GM12878 (cell line): ENCODE measurements around the gene GPR63. TPM values are rescaled to one million over a fixed set of nuclear protein-coding genes. Genes with fewer than 3 reads are reported as not detected.

Experiments used
- ASH2L ChIP-seq: fragments of 300-600, 200-600 bp; sonication (generic); IDR thresholded peaks from 2 replicates; pipeline ENCODE4 v1.6.1; 2017; ENCODE audit warnings: low read depth, mild to moderate bottlenecking, borderline replicate concordance
- BHLHE40 ChIP-seq, 2 experiments: fragments of 450-650 bp in 1 of 2; IDR thresholded peaks; 2 replicates each; pipeline ENCODE4 v1.6.1; 2011 to 2017; ENCODE audit warnings: low read depth in 2 of 2, borderline replicate concordance in 1 of 2, improper control_type of control experiment in 1 of 2, low read length in 1 of 2, mild to moderate bottlenecking in 1 of 2
- EGR1 ChIP-seq, 2 experiments: IDR thresholded peaks; 1 replicate in 1 of 2; 2 replicates in 1 of 2; pipeline ENCODE4 v1.6.1; 2011 to 2012; ENCODE audit warnings: low read depth in 2 of 2, low read length in 2 of 2, borderline replicate concordance in 1 of 2, mild to moderate bottlenecking in 1 of 2, moderate library complexity in 1 of 2
- HDAC2 ChIP-seq: fragments of 200-600 bp; sonication (generic); IDR thresholded peaks from 2 replicates; pipeline ENCODE4 v1.6.1; 2017
- IKZF1 ChIP-seq: fragments of 450-650 bp; conservative IDR thresholded peaks from 2 replicates; pipeline ENCODE4 v1.6.1; 2017; ENCODE audit warnings: antibody characterized with exemption, mild to moderate bottlenecking
- IKZF2 ChIP-seq, 2 experiments: fragments of 450-650 bp; IDR thresholded peaks; 2 replicates each; pipeline ENCODE4 v1.6.1; 2017; ENCODE audit warnings: mild to moderate bottlenecking in 2 of 2, moderate library complexity in 2 of 2
- JUNB ChIP-seq: IDR thresholded peaks from 2 replicates; pipeline ENCODE4 v1.6.1; 2016; ENCODE audit warnings: antibody characterized with exemption, mild to moderate bottlenecking
- KLF5 ChIP-seq: fragments of 450-650 bp; IDR thresholded peaks from 2 replicates; pipeline ENCODE4 v1.6.1; 2014; ENCODE audit warnings: mild to moderate bottlenecking; ENCODE audit not compliant: partially characterized antibody
- MTA2 ChIP-seq: fragments of 450-650 bp; IDR thresholded peaks from 2 replicates; pipeline ENCODE4 v1.6.1; 2016; ENCODE audit warnings: low read depth, mild to moderate bottlenecking, moderate library complexity
- NFIC ChIP-seq: IDR thresholded peaks from 2 replicates; pipeline ENCODE4 v1.6.1; 2012; ENCODE audit warnings: low read depth, mild to moderate bottlenecking, inconsistent platforms, low read length, moderate library complexity
- NFYB ChIP-seq: IDR thresholded peaks from 2 replicates; pipeline ENCODE4 v1.6.1; 2011; ENCODE audit warnings: low read depth, mild to moderate bottlenecking, low read length, improper control_type of control experiment, moderate library complexity; ENCODE audit not compliant: insufficient read depth
- SPI1 ChIP-seq: IDR thresholded peaks from 2 replicates; pipeline ENCODE4 v1.6.1; 2011; ENCODE audit warnings: low read depth, mild to moderate bottlenecking, low read length, moderate library complexity, borderline replicate concordance; ENCODE audit not compliant: insufficient read depth
- SREBF2 ChIP-seq: IDR thresholded peaks from 2 replicates; pipeline ENCODE4 v1.6.1; 2012; ENCODE audit warnings: mild to moderate bottlenecking, low read length
- SUZ12 ChIP-seq: fragments of 200-600 bp; sonication (generic); IDR thresholded peaks from one replicate; pipeline ENCODE4 v1.6.1; 2018; ENCODE audit warnings: antibody characterized with exemption, mild to moderate bottlenecking; ENCODE audit not compliant: unreplicated experiment
- polyA plus RNA-seq, 11 experiments: library from polyadenylated mRNA; depleted of rRNA in 4 of 11; unstranded in 6 of 11; stranded (reverse) in 5 of 11; fragments of >200 nt; fragmentation: Nextera tagmentation in 4 of 11; fragmentation: Illumina TruSeq in 1 of 11; extraction: Ambion mirVana in 4 of 11; extraction: Trizol in 1 of 11; gene quantifications; 1 replicate in 1 of 11; 2 replicates in 10 of 11; pipeline versions ENCODE4 v1.2.1 to v1.2.3, GENCODE V29; 2011 to 2016; ENCODE audit warnings: inconsistent platforms in 2 of 11, missing spikeins in 2 of 11, low read depth in 1 of 11
- total RNA-seq, 4 experiments: library from RNA; depleted of rRNA in 3 of 4; stranded (reverse); fragments of >200 nt in 3 of 4; fragmentation: Illumina TruSeq in 1 of 4; extraction: Trizol in 1 of 4; gene quantifications; 2 replicates each; pipeline versions ENCODE4 v1.2.1 to v1.2.3, GENCODE V29; 2013 to 2021
- TF ChIP-seq, protein P1 (sequence below): IDR thresholded peaks from 2 replicates; pipeline ENCODE4 v1.6.1; 2011; ENCODE audit warnings: low read depth, low read length, improper control_type of control experiment, borderline replicate concordance
- TF ChIP-seq, protein P2 (sequence below): fragments of 450-650 bp; formaldehyde crosslinking; IDR thresholded peaks from 2 replicates; pipeline ENCODE4 v1.4.0; 2022; ENCODE audit warnings: mild to moderate bottlenecking, moderate library complexity
- TF ChIP-seq, protein P3 (sequence below): IDR thresholded peaks from 2 replicates; pipeline ENCODE4 v1.6.1; 2012; ENCODE audit warnings: improper control_type of control experiment, low read depth, low read length; ENCODE audit not compliant: insufficient replicate concordance
- TF ChIP-seq, protein P4 (sequence below): IDR thresholded peaks from 2 replicates; pipeline ENCODE4 v1.6.1; 2011; ENCODE audit warnings: mild to moderate bottlenecking, low read depth, low read length, moderate library complexity; ENCODE audit not compliant: insufficient replicate concordance

The GPR63 gene
- total and polyA plus RNA-seq, 10 of the 15 experiments (the other 5 are each of a cell fraction or from before 2014, with no cell fraction given): 1.6 to 6.6 (median 3.5) TPM

DNA sequence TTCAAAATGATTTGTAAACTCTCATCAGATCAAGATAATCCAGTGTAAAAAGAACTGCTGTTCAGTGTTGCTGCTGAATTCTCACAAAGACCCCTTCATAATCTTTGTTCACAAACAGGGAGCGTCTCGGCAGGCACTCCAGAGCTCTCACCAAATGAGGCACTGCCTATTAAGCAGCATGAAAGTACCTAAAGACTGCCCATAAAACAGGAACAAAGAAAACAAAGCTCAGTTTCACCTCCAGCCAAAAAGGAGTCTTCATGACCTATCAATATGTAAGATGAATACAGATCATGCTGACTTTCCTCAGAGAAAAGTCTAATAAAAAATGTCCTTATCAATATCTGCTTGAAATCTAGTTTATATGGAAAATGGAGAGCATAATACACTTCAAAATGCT lies 41.8 kb downstream of the GPR63 start (continued):
- TF ChIP-seq, protein P1, sequence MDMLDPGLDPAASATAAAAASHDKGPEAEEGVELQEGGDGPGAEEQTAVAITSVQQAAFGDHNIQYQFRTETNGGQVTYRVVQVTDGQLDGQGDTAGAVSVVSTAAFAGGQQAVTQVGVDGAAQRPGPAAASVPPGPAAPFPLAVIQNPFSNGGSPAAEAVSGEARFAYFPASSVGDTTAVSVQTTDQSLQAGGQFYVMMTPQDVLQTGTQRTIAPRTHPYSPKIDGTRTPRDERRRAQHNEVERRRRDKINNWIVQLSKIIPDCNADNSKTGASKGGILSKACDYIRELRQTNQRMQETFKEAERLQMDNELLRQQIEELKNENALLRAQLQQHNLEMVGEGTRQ: no peak
- TF ChIP-seq, protein P2, sequence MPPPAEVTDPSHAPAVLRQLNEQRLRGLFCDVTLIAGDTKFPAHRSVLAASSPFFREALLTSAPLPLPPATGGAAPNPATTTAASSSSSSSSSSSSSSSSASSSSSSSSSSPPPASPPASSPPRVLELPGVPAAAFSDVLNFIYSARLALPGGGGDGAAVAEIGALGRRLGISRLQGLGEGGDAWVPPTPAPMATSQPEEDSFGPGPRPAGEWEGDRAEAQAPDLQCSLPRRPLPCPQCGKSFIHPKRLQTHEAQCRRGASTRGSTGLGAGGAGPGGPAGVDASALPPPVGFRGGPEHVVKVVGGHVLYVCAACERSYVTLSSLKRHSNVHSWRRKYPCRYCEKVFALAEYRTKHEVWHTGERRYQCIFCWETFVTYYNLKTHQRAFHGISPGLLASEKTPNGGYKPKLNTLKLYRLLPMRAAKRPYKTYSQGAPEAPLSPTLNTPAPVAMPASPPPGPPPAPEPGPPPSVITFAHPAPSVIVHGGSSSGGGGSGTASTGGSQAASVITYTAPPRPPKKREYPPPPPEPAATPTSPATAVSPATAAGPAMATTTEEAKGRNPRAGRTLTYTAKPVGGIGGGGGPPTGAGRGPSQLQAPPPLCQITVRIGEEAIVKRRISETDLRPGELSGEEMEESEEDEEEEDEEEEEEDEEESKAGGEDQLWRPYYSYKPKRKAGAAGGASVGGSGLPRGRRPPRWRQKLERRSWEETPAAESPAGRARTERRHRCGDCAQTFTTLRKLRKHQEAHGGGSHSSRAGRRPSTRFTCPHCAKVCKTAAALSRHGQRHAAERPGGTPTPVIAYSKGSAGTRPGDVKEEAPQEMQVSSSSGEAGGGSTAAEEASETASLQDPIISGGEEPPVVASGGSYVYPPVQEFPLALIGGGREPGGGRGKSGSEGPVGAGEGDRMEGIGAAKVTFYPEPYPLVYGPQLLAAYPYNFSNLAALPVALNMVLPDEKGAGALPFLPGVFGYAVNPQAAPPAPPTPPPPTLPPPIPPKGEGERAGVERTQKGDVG (CRISPR knock-in tag): no peak
- TF ChIP-seq NFIC: peak; percentile 63
- peak; percentile 89 for TF ChIP-seq SPI1
- TF ChIP-seq SREBF2: no peak
- TF ChIP-seq, protein P3, sequence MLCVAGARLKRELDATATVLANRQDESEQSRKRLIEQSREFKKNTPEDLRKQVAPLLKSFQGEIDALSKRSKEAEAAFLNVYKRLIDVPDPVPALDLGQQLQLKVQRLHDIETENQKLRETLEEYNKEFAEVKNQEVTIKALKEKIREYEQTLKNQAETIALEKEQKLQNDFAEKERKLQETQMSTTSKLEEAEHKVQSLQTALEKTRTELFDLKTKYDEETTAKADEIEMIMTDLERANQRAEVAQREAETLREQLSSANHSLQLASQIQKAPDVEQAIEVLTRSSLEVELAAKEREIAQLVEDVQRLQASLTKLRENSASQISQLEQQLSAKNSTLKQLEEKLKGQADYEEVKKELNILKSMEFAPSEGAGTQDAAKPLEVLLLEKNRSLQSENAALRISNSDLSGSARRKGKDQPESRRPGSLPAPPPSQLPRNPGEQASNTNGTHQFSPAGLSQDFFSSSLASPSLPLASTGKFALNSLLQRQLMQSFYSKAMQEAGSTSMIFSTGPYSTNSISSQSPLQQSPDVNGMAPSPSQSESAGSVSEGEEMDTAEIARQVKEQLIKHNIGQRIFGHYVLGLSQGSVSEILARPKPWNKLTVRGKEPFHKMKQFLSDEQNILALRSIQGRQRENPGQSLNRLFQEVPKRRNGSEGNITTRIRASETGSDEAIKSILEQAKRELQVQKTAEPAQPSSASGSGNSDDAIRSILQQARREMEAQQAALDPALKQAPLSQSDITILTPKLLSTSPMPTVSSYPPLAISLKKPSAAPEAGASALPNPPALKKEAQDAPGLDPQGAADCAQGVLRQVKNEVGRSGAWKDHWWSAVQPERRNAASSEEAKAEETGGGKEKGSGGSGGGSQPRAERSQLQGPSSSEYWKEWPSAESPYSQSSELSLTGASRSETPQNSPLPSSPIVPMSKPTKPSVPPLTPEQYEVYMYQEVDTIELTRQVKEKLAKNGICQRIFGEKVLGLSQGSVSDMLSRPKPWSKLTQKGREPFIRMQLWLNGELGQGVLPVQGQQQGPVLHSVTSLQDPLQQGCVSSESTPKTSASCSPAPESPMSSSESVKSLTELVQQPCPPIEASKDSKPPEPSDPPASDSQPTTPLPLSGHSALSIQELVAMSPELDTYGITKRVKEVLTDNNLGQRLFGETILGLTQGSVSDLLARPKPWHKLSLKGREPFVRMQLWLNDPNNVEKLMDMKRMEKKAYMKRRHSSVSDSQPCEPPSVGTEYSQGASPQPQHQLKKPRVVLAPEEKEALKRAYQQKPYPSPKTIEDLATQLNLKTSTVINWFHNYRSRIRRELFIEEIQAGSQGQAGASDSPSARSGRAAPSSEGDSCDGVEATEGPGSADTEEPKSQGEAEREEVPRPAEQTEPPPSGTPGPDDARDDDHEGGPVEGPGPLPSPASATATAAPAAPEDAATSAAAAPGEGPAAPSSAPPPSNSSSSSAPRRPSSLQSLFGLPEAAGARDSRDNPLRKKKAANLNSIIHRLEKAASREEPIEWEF: peak; percentile 89
- TF ChIP-seq KLF5: no peak
- no peak for TF ChIP-seq BHLHE40 (IDR thresholded peaks at IDR 0.05; ENCODE audit: borderline replicate concordance in 1 of 2, low read depth in 2 of 2, low read length in 1 of 2)
- TF ChIP-seq IKZF2 (IDR thresholded peaks at IDR 0.05): no peak; a peak in 2 of 4 replicates
- TF ChIP-seq JUNB: 0 out of 2 replicates have a peak, but pooled peaks have one; percentile 5
- TF ChIP-seq NFYB: no peak
- peak; percentile 81; the same call in 1 of the 2 replicates for TF ChIP-seq MTA2
- TF ChIP-seq EGR1 (IDR thresholded peaks at IDR 0.05; ENCODE audit: borderline replicate concordance in 1 of 2, low read depth in 2 of 2, low read length in 2 of 2): no peak
- TF ChIP-seq ASH2L: 0 out of 2 replicates have a peak, but pooled peaks have one; percentile 29
- no peak for TF ChIP-seq SUZ12
- TF ChIP-seq HDAC2: no peak
- TF ChIP-seq, protein P4, sequence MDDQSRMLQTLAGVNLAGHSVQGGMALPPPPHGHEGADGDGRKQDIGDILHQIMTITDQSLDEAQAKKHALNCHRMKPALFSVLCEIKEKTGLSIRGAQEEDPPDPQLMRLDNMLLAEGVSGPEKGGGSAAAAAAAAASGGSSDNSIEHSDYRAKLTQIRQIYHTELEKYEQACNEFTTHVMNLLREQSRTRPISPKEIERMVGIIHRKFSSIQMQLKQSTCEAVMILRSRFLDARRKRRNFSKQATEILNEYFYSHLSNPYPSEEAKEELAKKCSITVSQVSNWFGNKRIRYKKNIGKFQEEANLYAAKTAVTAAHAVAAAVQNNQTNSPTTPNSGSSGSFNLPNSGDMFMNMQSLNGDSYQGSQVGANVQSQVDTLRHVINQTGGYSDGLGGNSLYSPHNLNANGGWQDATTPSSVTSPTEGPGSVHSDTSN: no peak
- peak; percentile 8; the same call in 1 of the 2 replicates for TF ChIP-seq IKZF1
